Measurements from ENCODE around the gene MC5R.

Gene MC5R

DNA sequence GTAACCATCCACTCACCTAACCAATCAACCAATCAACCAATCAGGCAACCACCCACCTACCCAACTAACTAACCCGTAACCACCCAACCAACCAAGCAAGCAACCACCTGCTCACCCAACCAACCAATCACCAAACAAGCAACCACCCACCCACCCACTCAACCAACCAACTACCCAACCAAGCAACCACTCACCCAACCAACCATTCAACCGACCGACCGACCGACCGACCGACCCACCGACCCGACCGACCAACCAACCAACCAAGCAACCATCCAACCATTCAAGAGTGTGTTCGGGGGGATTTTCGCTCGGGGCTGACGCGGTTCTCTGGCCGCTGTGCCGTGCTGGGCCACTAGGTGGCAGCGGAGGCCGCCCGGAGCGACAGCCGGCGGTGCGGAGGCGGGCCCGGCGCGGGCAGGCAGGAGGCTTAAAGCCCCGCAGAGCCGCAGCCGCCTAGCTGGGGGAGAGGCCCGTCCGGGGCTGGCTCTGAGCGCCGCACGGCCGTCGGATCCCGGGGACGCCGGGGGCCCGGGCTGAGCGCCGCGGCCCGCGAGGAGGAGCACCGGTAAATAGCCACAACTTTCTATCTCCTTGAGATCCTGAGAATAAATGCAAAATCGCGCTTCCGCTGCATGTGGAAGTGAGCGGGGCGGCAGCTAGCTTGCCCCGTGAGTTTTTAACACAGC is at the start of gene MC5R:
Gene MC5R, plus strand, starts transcription at position 443 of the 689 bp plus-strand sequence. CDS start 1,617 bp downstream, outside the sequence.
- ChIA-PET POLR2A (no interaction called here), CTCF (interaction anchor here (1.3 to 1.7 kb wide), 2 partner anchors 11 to 263 kb away, joined by 9 to 16 read pairs; no protein-coding TSS in a partner anchor)
- TF ChIP-seq ELF4 (IDR thresholded peaks at IDR 0.05) = no peak
- no peak for TF ChIP-seq ZNF384 (IDR thresholded peaks at IDR 0.05)
- TF ChIP-seq L3MBTL2 (conservative IDR thresholded peaks at IDR 0.05) = no peak
- peak; percentile 72 for DNase-seq (ENCODE audit: extremely low spot score)

GRCh38 chr18:13775058-13775457 is 48.9 kb upstream of the MC5R start:
- TF ChIP-seq, protein P1, sequence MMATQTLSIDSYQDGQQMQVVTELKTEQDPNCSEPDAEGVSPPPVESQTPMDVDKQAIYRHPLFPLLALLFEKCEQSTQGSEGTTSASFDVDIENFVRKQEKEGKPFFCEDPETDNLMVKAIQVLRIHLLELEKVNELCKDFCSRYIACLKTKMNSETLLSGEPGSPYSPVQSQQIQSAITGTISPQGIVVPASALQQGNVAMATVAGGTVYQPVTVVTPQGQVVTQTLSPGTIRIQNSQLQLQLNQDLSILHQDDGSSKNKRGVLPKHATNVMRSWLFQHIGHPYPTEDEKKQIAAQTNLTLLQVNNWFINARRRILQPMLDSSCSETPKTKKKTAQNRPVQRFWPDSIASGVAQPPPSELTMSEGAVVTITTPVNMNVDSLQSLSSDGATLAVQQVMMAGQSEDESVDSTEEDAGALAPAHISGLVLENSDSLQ (IDR thresholded peaks at IDR 0.05) = no peak
- TF ChIP-seq FOXM1 (IDR thresholded peaks at IDR 0.05; ENCODE audit: borderline replicate concordance) (no peak), FOXK2 (IDR thresholded peaks at IDR 0.05) (no peak), L3MBTL2 (conservative IDR thresholded peaks at IDR 0.05) (no peak), SP1 (IDR thresholded peaks at IDR 0.05) (no peak), HDGF (IDR thresholded peaks at IDR 0.05; ENCODE audit: borderline replicate concordance) (no peak), FOXA1 (IDR thresholded peaks at IDR 0.05) (no peak), SUZ12 (IDR thresholded peaks at IDR 0.05) (no peak), NFRKB (IDR thresholded peaks at IDR 0.05) (no peak), LEF1 (IDR thresholded peaks at IDR 0.05; ENCODE audit: borderline replicate concordance) (no peak), ELF4 (IDR thresholded peaks at IDR 0.05) (no peak), ZNF384 (IDR thresholded peaks at IDR 0.05) (no peak), ARNT (IDR thresholded peaks at IDR 0.05) (no peak), BHLHE40 (IDR thresholded peaks at IDR 0.05; ENCODE audit: borderline replicate concordance) (no peak)
- CTCF ChIA-PET = no interaction called here
- no peak for DNase-seq (ENCODE audit: extremely low spot score)
- POLR2A ChIA-PET = no interaction called here

- ChIA-PET CTCF (no interaction called here), POLR2A (no interaction called here)
- TF ChIP-seq L3MBTL2 (conservative IDR thresholded peaks at IDR 0.05) (no peak), SP1 (IDR thresholded peaks at IDR 0.05) (no peak), CTBP1 (IDR thresholded peaks at IDR 0.05; ENCODE audit: borderline replicate concordance) (no peak), HDGF (IDR thresholded peaks at IDR 0.05; ENCODE audit: borderline replicate concordance) (no peak), ARNT (IDR thresholded peaks at IDR 0.05) (no peak), BHLHE40 (IDR thresholded peaks at IDR 0.05; ENCODE audit: borderline replicate concordance) (no peak), FOXK2 (IDR thresholded peaks at IDR 0.05) (no peak), ELF4 (IDR thresholded peaks at IDR 0.05) (no peak), LEF1 (IDR thresholded peaks at IDR 0.05; ENCODE audit: borderline replicate concordance) (no peak), SUZ12 (IDR thresholded peaks at IDR 0.05) (no peak), FOXM1 (IDR thresholded peaks at IDR 0.05; ENCODE audit: borderline replicate concordance) (no peak), NFRKB (IDR thresholded peaks at IDR 0.05) (no peak), FOXA1 (IDR thresholded peaks at IDR 0.05) (no peak)
- TF ChIP-seq, protein P1 (IDR thresholded peaks at IDR 0.05) = no peak
- DNase-seq (ENCODE audit: extremely low spot score) = no peak
Observed at GRCh38 chr18:13791181-13791580, 32.8 kb upstream of the MC5R start.

DNA sequence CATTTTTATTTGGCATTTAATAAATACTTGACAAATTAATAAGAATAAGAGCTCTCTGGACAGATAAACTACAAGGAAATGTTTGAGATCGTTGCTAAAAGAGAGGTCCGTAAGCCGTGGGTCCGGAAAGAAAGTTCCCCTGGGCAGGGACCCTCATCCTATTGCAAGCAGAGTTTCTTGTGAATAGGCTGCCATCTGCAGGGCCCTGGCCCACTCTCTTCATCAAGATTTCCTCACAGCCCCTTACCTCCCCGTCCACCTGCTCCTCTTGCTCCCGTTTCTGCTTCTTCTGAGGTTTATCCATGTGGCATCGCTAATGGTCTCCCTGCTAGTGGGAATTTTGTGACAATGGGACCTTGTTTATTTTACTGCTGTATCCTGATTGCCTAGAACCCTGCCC is 30.1 kb upstream of the MC5R start:
- ChIA-PET CTCF (no interaction called here), POLR2A (no interaction called here)
- TF ChIP-seq FOXA1 (IDR thresholded peaks at IDR 0.05) (no peak), TARDBP (IDR thresholded peaks at IDR 0.05) (no peak), ELF4 (IDR thresholded peaks at IDR 0.05) (no peak), FOXM1 (IDR thresholded peaks at IDR 0.05; ENCODE audit: borderline replicate concordance) (no peak), ARNT (IDR thresholded peaks at IDR 0.05) (no peak), ZNF384 (IDR thresholded peaks at IDR 0.05) (no peak), NFRKB (IDR thresholded peaks at IDR 0.05) (no peak), FOXK2 (IDR thresholded peaks at IDR 0.05) (no peak), SUZ12 (IDR thresholded peaks at IDR 0.05) (no peak), SP1 (IDR thresholded peaks at IDR 0.05) (no peak)
- TF ChIP-seq, protein P1 (IDR thresholded peaks at IDR 0.05) = no peak
- no peak for DNase-seq (ENCODE audit: extremely low spot score)

- no peak for TF ChIP-seq SP1 (IDR thresholded peaks at IDR 0.05)
- no peak for TF ChIP-seq L3MBTL2 (conservative IDR thresholded peaks at IDR 0.05)
- TF ChIP-seq ELF4 (IDR thresholded peaks at IDR 0.05) = no peak
- no peak for TF ChIP-seq ZNF384 (IDR thresholded peaks at IDR 0.05)
- TF ChIP-seq NFRKB (IDR thresholded peaks at IDR 0.05) = no peak
- TF ChIP-seq FOXA1 (IDR thresholded peaks at IDR 0.05) = no peak
- no peak for TF ChIP-seq TARDBP (IDR thresholded peaks at IDR 0.05)
- TF ChIP-seq CTBP1 (IDR thresholded peaks at IDR 0.05; ENCODE audit: borderline replicate concordance) = no peak
- TF ChIP-seq FOXK2 (IDR thresholded peaks at IDR 0.05) = no peak
- TF ChIP-seq, protein P1 (IDR thresholded peaks at IDR 0.05) = no peak
- no peak for TF ChIP-seq BHLHE40 (IDR thresholded peaks at IDR 0.05; ENCODE audit: borderline replicate concordance)
- TF ChIP-seq FOXM1 (IDR thresholded peaks at IDR 0.05; ENCODE audit: borderline replicate concordance) = no peak
- TF ChIP-seq ARNT (IDR thresholded peaks at IDR 0.05) = no peak
- no peak for TF ChIP-seq HDGF (IDR thresholded peaks at IDR 0.05; ENCODE audit: borderline replicate concordance)
- TF ChIP-seq LEF1 (IDR thresholded peaks at IDR 0.05; ENCODE audit: borderline replicate concordance) = no peak
- TF ChIP-seq SUZ12 (IDR thresholded peaks at IDR 0.05) = no peak
- CTCF ChIA-PET = no interaction called here
- POLR2A ChIA-PET = no interaction called here
- no peak for DNase-seq (ENCODE audit: extremely low spot score)
Observed at GRCh38 chr18:13796515-13796914, 27.4 kb upstream of the MC5R start.

All from HEK293T (cell line).